ENCODE measurements around the gene ZDHHC5.

Gene ZDHHC5

DNA sequence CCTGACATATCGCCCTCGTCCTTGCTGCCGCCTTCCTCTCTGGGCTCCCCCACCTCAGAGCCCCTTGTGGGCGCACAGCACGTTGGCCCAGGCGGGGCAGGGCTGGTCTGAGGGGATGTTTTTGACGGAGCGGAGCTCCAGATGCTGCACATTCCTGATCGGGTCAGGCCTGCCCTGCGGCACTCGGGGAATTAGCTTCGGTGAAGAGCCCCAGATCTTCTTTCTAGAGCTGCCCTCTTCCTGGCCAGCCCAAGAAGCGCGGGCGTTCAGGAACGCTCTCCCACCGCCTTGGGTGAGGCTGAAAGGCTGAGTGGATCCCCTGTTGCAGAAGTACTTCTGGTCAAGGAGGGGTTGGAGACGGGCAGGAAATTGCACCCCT lies 30.3 kb upstream of the ZDHHC5 start:
- peak overlapping the region; percentile 97 for H3K4me3 ChIP-seq (ENCODE audit: control insufficient read depth, low read depth, low read length)
- DNase-seq (ENCODE audit: low read depth): no peak
- TF ChIP-seq, protein P1, sequence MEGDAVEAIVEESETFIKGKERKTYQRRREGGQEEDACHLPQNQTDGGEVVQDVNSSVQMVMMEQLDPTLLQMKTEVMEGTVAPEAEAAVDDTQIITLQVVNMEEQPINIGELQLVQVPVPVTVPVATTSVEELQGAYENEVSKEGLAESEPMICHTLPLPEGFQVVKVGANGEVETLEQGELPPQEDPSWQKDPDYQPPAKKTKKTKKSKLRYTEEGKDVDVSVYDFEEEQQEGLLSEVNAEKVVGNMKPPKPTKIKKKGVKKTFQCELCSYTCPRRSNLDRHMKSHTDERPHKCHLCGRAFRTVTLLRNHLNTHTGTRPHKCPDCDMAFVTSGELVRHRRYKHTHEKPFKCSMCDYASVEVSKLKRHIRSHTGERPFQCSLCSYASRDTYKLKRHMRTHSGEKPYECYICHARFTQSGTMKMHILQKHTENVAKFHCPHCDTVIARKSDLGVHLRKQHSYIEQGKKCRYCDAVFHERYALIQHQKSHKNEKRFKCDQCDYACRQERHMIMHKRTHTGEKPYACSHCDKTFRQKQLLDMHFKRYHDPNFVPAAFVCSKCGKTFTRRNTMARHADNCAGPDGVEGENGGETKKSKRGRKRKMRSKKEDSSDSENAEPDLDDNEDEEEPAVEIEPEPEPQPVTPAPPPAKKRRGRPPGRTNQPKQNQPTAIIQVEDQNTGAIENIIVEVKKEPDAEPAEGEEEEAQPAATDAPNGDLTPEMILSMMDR (IDR thresholded peaks at IDR 0.05; ENCODE audit: control insufficient read depth, insufficient read depth, low read depth, low read length, missing control alignments): no peak

DNA sequence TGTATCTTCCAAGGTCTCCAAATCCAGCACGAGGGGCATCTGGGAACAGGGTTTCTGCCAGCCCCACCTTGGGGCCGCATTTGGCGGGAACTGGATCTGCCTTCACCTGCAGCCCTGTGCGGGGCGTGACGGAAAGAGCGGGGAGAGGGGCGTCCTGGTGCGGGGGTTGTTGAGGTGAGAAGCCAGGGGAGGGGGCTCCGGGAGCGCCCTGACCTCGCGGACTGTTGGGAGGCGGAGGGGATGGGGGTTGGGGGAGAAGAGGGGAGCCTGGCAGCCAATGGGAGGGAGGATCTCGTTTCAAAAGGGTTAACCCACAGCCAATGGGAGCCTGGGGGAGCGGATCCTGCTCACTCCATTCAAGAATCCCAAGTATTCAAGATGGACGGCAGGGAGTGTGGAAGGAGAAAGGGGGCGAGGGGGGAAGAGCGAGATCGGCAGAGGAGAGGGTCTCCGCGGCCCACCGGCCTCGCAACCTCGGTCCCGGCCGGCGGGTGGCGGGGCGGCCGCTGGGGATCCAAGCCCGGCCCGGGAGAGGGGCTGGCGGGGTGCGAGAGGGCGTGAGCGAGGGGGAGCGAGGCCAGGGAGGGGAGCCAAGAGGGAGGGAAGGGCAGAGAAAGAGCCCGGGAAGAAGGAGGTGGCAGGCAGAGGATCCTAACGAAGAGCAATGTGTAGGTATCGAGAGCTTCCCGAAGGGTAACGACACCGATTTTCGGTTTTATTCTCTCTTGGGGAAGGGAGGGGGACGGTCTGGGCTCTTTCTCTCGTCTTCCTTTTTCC lies 29.7 kb upstream of the ZDHHC5 start:
- DNase-seq (ENCODE audit: low read depth): peak; percentile 46
- peak overlapping the region; percentile 97 for H3K4me3 ChIP-seq (ENCODE audit: control insufficient read depth, low read depth, low read length)
- TF ChIP-seq, protein P1 (IDR thresholded peaks at IDR 0.05; ENCODE audit: control insufficient read depth, insufficient read depth, low read depth, low read length, missing control alignments): no peak

DNA sequence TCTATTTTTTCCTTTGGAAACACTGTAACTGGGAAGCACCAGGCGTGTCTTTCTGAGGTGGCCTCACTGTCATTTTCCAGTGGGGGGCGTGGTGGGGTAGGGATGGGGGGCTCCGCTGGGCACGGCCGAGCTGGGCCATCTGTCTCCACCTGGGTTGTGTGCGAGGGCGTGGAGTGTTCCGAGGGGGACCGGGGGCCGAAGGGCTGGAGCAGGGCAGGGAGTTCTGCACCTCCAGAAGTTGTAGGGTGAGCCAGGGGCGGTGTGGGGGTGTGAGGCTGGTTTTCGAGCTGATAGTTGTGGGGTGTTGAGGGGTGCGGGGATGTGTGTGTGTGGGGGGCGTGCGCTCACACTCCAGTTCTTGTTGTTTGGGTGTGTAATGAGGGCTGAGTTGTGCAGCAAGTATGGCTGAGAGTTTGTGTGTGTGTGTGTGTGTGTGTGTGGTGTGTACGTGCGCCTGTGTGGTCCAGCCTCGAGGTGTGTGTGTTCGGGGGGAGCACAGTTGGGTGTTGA lies 29.0 kb upstream of the ZDHHC5 start:
- TF ChIP-seq, protein P1 (IDR thresholded peaks at IDR 0.05; ENCODE audit: control insufficient read depth, insufficient read depth, low read depth, low read length, missing control alignments): no peak
- no peak for DNase-seq (ENCODE audit: low read depth)
- H3K4me3 ChIP-seq (ENCODE audit: control insufficient read depth, low read depth, low read length): peak overlapping the region; percentile 97

DNA sequence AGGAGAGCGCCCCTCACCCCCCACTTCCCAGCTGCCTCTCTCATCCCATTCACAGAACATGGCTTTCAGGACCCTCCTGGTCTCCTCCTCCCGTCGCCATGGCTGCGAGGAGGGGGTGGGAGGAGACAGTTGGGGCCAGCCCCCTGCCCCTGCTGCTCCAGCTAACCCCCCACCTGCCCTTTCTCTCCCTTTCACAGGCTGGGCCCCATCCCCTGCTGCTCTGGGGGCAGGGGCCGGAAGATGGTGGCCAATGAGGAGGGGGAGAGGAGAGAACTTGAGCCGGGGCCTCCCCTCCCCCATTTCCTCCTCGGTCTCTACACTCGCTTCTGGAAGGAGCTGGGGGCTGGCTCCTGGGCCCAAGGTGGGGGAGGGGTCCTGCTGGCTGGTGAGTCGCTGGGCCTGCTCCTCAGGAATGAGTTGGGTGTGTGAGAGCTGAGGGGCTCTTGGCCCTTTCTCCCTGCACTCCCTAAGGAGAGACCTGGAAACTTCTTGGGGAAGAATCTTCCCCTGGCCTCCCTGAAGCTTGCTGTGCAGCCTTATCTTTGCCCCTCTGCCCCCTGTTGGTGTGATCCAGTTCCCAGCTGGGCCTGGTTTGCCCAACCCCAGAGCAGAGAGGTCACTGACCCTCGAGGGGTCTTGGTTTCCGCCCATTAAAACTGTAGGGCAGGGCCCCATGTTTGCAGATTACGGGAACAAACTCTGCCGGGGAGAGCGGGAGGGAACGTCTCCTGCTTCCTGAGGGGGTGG lies 28.4 kb upstream of the ZDHHC5 start:
- peak overlapping the region; percentile 97 for H3K4me3 ChIP-seq (ENCODE audit: control insufficient read depth, low read depth, low read length)
- no peak for DNase-seq (ENCODE audit: low read depth)
- TF ChIP-seq, protein P1 (IDR thresholded peaks at IDR 0.05; ENCODE audit: control insufficient read depth, insufficient read depth, low read depth, low read length, missing control alignments): peak; percentile 2

DNA sequence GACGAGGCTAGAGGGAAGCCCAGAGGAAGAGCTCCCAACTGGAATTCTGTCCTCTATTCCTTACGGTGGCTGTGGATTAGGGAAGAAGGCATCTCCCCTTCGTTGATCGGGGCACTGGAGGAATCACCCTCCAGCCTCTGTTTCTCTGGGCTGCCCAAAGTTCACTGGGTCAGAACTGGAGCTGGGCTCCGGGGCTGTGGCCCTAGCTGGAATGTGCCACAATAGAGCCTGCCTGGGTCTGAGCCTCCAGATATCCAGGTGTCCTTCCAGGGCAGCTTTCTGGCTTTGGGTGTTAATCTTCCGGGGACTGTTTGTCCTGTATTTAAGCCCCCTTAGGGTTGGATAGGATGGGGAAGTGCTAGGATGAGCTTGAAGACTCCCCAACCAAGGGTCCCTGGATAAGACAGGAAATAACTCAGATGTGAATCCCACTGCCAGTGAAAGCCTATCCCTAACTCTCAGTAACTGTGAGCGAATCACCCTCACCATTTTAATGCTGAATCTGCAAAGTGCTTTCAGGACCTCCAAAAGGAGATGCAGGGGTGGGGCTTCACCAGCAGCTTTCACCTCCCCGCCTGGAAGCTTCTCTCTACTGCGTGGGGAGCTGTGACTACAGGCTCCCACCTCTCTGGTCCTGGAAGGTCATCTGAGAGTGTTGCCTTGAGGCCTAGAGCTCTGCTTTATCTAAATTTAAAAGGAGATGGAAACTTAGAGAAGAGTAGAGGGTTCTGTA lies 27.7 kb upstream of the ZDHHC5 start:
- peak overlapping the region; percentile 97 for H3K4me3 ChIP-seq (ENCODE audit: control insufficient read depth, low read depth, low read length)
- DNase-seq (ENCODE audit: low read depth): no peak
- TF ChIP-seq, protein P1 (IDR thresholded peaks at IDR 0.05; ENCODE audit: control insufficient read depth, insufficient read depth, low read depth, low read length, missing control alignments): no peak
